AG04450 (cell line): ENCODE data around the gene EGFL8. TPM values are rescaled to one million over a fixed set of nuclear protein-coding genes. Genes with fewer than 3 reads are reported as not detected.

Experiments
- CTCF ChIA-PET: fragments of 300-600, 350-600 bp; formaldehyde crosslinking; extraction: SDS; loops from one replicate; lab custom pipeline; 2022; ENCODE audit warnings: antibody characterized with exemption, inconsistent platforms; lab: Charles Lee
- POLR2A ChIA-PET: fragments of 350-600 bp; formaldehyde crosslinking; extraction: SDS; loops from one replicate; lab custom pipeline; 2021; ENCODE audit warnings: antibody characterized with exemption, inconsistent platforms; lab: Yijun Ruan, JAX
- DNase-seq: peaks from one replicate; pipeline ENCODE4 v3.0.0-alpha.2; 2011; ENCODE audit warnings: low read depth, low spot score
- H3K27ac ChIP-seq: one replicate; pipeline ENCODE4 v1.5.1; 2012; ENCODE audit warnings: low read depth, low read length, control low read depth
- H3K27me3 ChIP-seq: one replicate; pipeline ENCODE4 v1.6.0; 2012; ENCODE audit warnings: low read length; ENCODE audit not compliant: control insufficient read depth, insufficient read depth
- H3K4me3 ChIP-seq: 2 replicates; pipeline ENCODE4 v1.5.1; 2011; ENCODE audit warnings: mild to moderate bottlenecking, low read depth, low read length, control low read depth
- H3K9me3 ChIP-seq: 2 replicates; pipeline ENCODE4 v1.5.1; 2012; ENCODE audit warnings: low read length; ENCODE audit not compliant: control insufficient read depth, insufficient read depth
- CTCF ChIP-seq: IDR thresholded peaks from 2 replicates; pipeline ENCODE4 v1.5.1; 2011; ENCODE audit warnings: low read depth, low read length, control low read depth, inconsistent platforms
- polyA plus RNA-seq: library from polyadenylated mRNA; depleted of rRNA; stranded (reverse); fragments of >200 nt; gene quantifications from 2 replicates; pipeline ENCODE4 v1.2.3, GENCODE V29; 2011

EGFL8 gene
- polyA plus RNA-seq, 1 experiment: 2.8 TPM

- CTCF ChIA-PET: interaction anchor here (0.7 to 3.2 kb wide), 3 partner anchors 37 to 110 kb away, joined by 3 to 10 read pairs (median 3); no protein-coding TSS in a partner anchor
- POLR2A ChIA-PET: no interaction called here
- H3K9me3 ChIP-seq: no peaks in the 10 kb centered on the region; the same call in 1 of the 2 replicates
- no peak overlapping the region for H3K27ac ChIP-seq
- DNase-seq: no peak
- TF ChIP-seq CTCF: no peak
- no peak overlapping the region for H3K4me3 ChIP-seq
- H3K27me3 ChIP-seq: no peaks in the 10 kb centered on the region
These were observed 6.3 kb upstream of the EGFL8 start for GRCh38 chr6:32158052-32158451.

DNA sequence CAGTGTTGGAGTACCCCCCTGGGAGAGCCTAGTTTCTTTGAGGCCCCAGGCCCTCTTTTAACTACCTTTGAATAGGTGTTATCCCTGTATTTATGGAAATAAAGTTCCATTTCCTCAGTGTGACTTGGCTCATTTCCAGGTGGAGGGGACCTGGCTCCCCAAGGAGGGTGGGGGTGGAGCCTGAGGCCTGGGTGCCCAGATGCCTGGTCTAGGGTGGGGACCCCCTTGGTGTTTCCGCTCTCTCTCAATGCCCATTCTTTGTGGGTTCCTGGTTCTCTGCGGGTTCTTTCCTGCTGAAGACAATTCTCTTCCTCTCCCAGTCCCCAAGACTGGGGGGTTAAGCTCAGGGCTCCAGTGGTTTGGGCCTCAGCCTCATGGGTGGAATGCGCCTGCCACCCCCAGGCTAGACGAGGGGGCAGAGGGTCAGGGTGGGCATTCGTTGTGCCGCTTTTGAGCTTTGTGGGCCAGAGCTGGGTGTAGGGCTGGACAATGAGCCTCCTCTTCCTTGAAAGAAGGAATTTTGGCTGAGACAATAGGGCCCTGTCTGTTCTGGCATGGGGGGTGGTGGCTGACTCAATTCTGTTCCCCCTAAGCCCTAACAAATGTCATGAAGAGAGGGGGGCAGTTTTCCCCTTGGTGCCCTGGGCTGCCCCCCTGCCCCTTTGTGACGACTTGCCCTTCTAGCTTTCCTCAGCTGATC lies 686 bp upstream of the EGFL8 start:
- CTCF ChIA-PET: interaction anchor here (1.5 kb wide), 1 partner anchor 32 kb away, joined by 4 read pairs; no protein-coding TSS in a partner anchor
- Histone ChIP-seq H3K4me3 (no peak overlapping the region), H3K9me3 (no peaks in the 10 kb centered on the region), H3K27me3 (no peaks in the 10 kb centered on the region), H3K27ac (no peak overlapping the region)
- no peak for DNase-seq
- no peak for TF ChIP-seq CTCF
- POLR2A ChIA-PET: no interaction called here

DNA sequence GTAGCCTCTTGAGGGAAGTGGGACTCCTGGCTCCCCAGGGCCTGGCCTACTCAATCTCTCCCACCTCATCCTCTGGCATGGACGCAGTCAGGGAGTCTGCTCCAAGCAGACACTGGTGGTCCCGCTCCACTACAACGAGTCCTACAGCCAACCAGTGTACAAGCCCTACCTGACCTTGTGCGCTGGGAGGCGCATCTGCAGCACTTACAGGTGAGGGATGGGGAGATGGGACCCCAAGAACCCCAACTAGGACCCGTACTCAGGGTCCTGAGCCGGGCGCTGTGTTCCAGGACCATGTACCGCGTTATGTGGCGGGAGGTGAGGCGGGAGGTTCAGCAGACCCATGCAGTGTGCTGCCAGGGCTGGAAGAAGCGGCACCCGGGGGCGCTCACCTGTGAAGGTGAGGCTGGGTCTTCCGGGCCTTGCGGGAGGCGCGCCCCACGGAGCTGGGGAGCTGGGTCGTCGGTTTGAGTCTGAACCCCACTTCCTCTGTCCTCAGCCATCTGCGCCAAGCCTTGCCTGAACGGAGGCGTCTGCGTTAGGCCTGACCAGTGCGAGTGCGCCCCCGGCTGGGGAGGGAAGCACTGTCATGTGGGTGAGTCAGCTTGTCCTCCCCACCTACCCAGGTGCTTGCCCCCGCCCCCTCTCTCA lies 2.1 kb downstream of the EGFL8 start:
- CTCF ChIA-PET: no interaction called here
- no peak for TF ChIP-seq CTCF
- DNase-seq: no peak
- no peak overlapping the region for H3K4me3 ChIP-seq
- no peaks in the 10 kb centered on the region for H3K27me3 ChIP-seq
- POLR2A ChIA-PET: no interaction called here
- no peaks in the 10 kb centered on the region for H3K9me3 ChIP-seq
- no peak overlapping the region for H3K27ac ChIP-seq

- CTCF ChIA-PET: no interaction called here
- Histone ChIP-seq H3K9me3 (no peaks in the 10 kb centered on the region), H3K27me3 (no peaks in the 10 kb centered on the region), H3K27ac (no peak overlapping the region), H3K4me3 (no peak overlapping the region)
- no peak for TF ChIP-seq CTCF
- POLR2A ChIA-PET: no interaction called here
- no peak for DNase-seq
These were observed 2.9 kb downstream of the EGFL8 start for GRCh38 chr6:32167154-32167760.
